Measurements from ENCODE around the gene MYEF2. TPM values are rescaled to one million over a fixed set of nuclear protein-coding genes. Genes with fewer than 3 reads are reported as not detected.

MYEF2 gene
- total RNA-seq, 1 donor from 2014 or later: 111 TPM

- no peak for TF ChIP-seq CTCF (IDR thresholded peaks at IDR 0.05; ENCODE audit: unreplicated experiment)
- H3K27ac Mint-ChIP-seq: no peak overlapping the region
- H3K9me3 Mint-ChIP-seq: peaks cover 4% of the 10 kb centered on the region
- DNase-seq (ENCODE audit: low spot score in 2 of 2, unreplicated experiment in 2 of 2): no peak
- H3K27me3 Mint-ChIP-seq (ENCODE audit: low read depth): peaks cover 2% of the 10 kb centered on the region
- no peak overlapping the region for H3K4me3 Mint-ChIP-seq
- H3K4me1 Mint-ChIP-seq: peaks cover 20% of the 10 kb centered on the region
- no peaks in the 10 kb centered on the region for H3K36me3 Mint-ChIP-seq
Observed at GRCh38 chr15:48085591-48085930, 92.5 kb downstream of the MYEF2 start.

GRCh38 chr15:48084759-48085590 lies 93.1 kb downstream of the MYEF2 start:
- Mint-ChIP-seq H3K36me3 (no peaks in the 10 kb centered on the region), H3K27me3 (ENCODE audit: low read depth) (no peaks in the 10 kb centered on the region), H3K9me3 (peaks cover 4% of the 10 kb centered on the region), H3K27ac (no peak overlapping the region), H3K4me3 (no peak overlapping the region), H3K4me1 (peaks cover 17% of the 10 kb centered on the region)
- DNase-seq (ENCODE audit: low spot score in 2 of 2, unreplicated experiment in 2 of 2): no peak
- no peak for TF ChIP-seq CTCF (IDR thresholded peaks at IDR 0.05; ENCODE audit: unreplicated experiment)

Other genes with a start within 250 kb of the MYEF2 start
- gene SLC24A5, start 57.3 kb downstream of the MYEF2 start, total RNA-seq: 0.16 TPM in 1 of 3 replicates, not detected in the others
- gene CTXN2, start 13.4 kb upstream of the MYEF2 start, total RNA-seq: 0.18 to 0.25 TPM in 2 of 3 replicates, not detected in the other
- 0.13 to 0.31 TPM (median 0.14 TPM) in 3 replicates for gene SLC12A1, start 28.0 kb upstream of the MYEF2 start, total RNA-seq
- gene DUT, start 153.1 kb upstream of the MYEF2 start, total RNA-seq: 78.7 to 81.2 TPM (median 79.7 TPM) in 3 replicates

Measured in mesothelial cell of epicardium (in vitro differentiated cells).